VCaP (cell line): ENCODE measurements around the gene IDH3B.

Experiments used
- H3K27ac ChIP-seq: fragments of 450-650 bp; 2 replicates; pipeline ENCODE4 v1.5.1; 2017
- CTCF ChIP-seq: fragments of 450-650 bp; conservative IDR thresholded peaks from 2 replicates; pipeline ENCODE4 v1.5.1; 2017; ENCODE audit warnings: mild to moderate bottlenecking, moderate library complexity

The IDH3B gene

GRCh38 chr20:2706688-2707352 is 42.8 kb upstream of the IDH3B start:
- TF ChIP-seq CTCF, result no peak
- H3K27ac ChIP-seq, result no peak overlapping the region

GRCh38 chr20:2705931-2706645 is 42.1 kb upstream of the IDH3B start:
- no peak for TF ChIP-seq CTCF
- no peak overlapping the region for H3K27ac ChIP-seq

GRCh38 chr20:2703716-2704475 is 39.9 kb upstream of the IDH3B start:
- TF ChIP-seq CTCF, result no peak
- no peak overlapping the region for H3K27ac ChIP-seq

- no peak overlapping the region for H3K27ac ChIP-seq
- no peak for TF ChIP-seq CTCF
Measured at GRCh38 chr20:2701671-2702081, 37.7 kb upstream of the IDH3B start.

- H3K27ac ChIP-seq, result no peak overlapping the region
- TF ChIP-seq CTCF, result no peak
Measured at GRCh38 chr20:2700913-2701620, 37.1 kb upstream of the IDH3B start.

- no peak for TF ChIP-seq CTCF
- no peak overlapping the region for H3K27ac ChIP-seq
Measured at GRCh38 chr20:2699775-2700413, 35.9 kb upstream of the IDH3B start.
